ENCODE data around the gene ARHGEF19.

DNA sequence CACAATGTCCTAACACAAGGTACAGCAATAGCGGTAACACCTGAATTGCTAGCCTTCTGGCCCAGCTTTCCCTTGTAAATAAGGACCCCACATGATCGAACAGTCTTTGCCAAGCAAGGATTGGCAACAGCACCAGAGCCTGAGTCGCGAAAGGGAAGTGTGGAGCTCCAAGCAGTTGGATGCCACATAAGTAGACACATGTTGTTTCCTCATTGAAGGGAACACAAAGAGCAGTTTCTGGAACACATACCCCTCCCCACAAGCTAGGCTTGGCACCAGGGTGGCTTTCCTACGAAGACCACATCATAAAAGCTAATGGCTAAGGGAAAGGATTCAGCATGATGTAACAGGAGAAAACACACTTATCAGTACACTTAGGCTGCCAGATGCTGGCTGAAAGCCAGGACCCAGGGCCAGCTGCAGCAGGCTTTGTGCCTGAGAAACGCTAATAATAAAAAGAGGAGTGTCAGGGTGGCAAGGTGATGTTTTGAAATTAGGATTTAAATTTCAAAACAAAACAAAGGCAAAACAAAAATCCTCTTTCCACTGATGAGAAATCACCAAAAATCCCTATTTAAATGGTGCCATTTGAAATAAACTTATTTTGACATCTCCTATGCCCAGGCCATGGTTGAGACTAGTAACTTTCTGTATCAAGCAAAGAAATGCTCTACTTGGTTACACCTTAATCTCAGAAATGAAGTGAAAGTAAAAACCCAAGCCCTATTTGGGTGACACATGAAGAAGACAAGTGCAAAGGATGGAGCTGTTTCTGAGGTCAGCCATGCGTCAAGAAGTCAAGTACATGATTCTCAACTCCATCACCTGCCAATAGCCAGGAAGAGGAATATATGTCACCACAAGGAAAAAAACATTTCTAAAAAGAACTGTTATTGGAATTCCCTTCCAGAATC, 36.4 kb upstream of the ARHGEF19 start:
- TF ChIP-seq, protein P1, sequence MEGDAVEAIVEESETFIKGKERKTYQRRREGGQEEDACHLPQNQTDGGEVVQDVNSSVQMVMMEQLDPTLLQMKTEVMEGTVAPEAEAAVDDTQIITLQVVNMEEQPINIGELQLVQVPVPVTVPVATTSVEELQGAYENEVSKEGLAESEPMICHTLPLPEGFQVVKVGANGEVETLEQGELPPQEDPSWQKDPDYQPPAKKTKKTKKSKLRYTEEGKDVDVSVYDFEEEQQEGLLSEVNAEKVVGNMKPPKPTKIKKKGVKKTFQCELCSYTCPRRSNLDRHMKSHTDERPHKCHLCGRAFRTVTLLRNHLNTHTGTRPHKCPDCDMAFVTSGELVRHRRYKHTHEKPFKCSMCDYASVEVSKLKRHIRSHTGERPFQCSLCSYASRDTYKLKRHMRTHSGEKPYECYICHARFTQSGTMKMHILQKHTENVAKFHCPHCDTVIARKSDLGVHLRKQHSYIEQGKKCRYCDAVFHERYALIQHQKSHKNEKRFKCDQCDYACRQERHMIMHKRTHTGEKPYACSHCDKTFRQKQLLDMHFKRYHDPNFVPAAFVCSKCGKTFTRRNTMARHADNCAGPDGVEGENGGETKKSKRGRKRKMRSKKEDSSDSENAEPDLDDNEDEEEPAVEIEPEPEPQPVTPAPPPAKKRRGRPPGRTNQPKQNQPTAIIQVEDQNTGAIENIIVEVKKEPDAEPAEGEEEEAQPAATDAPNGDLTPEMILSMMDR (IDR thresholded peaks at IDR 0.05 in 8 of 11, conservative IDR thresholded peaks at IDR 0.05 in 3 of 11), result no peak
- no peak for TF ChIP-seq POLR2A (IDR thresholded peaks at IDR 0.05)

All from spleen (tissue), 7 donors.